ENCODE results near the gene MAN2B2.

DNA sequence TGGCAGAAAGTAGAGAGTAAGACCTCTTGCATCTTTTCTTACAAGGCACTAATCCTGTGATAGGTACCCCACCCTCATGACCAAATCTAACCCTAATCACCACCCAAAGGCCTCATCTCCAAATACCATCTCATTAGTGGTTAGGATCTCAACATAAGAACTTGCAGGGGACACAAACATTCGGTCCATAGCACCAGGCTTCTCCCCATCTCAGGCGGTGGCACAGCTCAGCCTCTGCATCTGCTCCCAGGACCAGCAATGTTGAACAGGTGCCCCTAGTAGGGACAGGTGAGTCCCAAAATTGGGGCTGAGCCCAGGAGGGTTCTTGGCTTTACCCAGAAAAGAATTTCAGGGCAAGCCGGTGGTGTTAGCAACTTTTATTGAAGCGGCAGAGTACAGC, 57.1 kb downstream of the MAN2B2 start:
- TF ChIP-seq ZNF274 (IDR thresholded peaks at IDR 0.05; ENCODE audit: low read depth, low read length) (no peak), SUZ12 (IDR thresholded peaks at IDR 0.05; ENCODE audit: extremely low read depth, insufficient read depth, insufficient read length) (no peak)

All from NT2/D1 (cell line).